Psoas muscle (tissue), 8 donors: Measurements from ENCODE around the gene SLIT3. TPM values are rescaled to one million over a fixed set of nuclear protein-coding genes. Genes with fewer than 3 reads are reported as not detected.

Experiments used
- ATAC-seq, 4 donors: fragments of 200-7000 bp; cut with Tn5 transposase; one replicate each; pipeline ENCODE4 v1.9.1; 2020; ENCODE audit warnings: moderate library complexity in 3 of 4, mild to moderate bottlenecking in 2 of 4
- DNase-seq, 2 donors: peaks; one replicate each; pipeline ENCODE4 v3.0.0-alpha.2; 2020
- H3K27ac ChIP-seq: fragments of 200-600 bp; one replicate; pipeline ENCODE4 v1.8.0; 2022
- H3K27me3 ChIP-seq, 3 donors: fragments of 200-600 bp in 1 of 3; one replicate each; pipeline versions ENCODE4 v1.6.1 to v1.8.0; 2013 to 2022; ENCODE audit warnings: low read length in 2 of 3, mild to moderate bottlenecking in 2 of 3, moderate library complexity in 1 of 3; ENCODE audit not compliant: insufficient read depth in 3 of 3
- H3K36me3 ChIP-seq, 2 donors: fragments of 200-600 bp in 1 of 2; one replicate each; pipeline versions ENCODE4 v1.6.1 to v1.8.0; 2013 to 2022; ENCODE audit warnings: low read depth in 1 of 2, mild to moderate bottlenecking in 1 of 2, moderate library complexity in 1 of 2; ENCODE audit not compliant: insufficient read depth in 1 of 2
- H3K4me1 ChIP-seq: fragments of 200-600 bp; one replicate; pipeline ENCODE4 v1.8.0; 2022
- H3K4me3 ChIP-seq: fragments of 200-600 bp; one replicate; pipeline ENCODE4 v1.8.0; 2022; ENCODE audit warnings: mild to moderate bottlenecking
- H3K9me3 ChIP-seq: fragments of 200-600 bp; one replicate; pipeline ENCODE4 v1.8.0; 2022
- WGBS, 3 donors: extraction: QIAGEN DNeasy Blood & Tissue Kit; methylation state at CpG; one replicate each; pipeline versions ENCODE4 v1.1.6 to v1.1.7; 2013; 5-methylcytosine and 5-hydroxymethylcytosine counted together
- intact Hi-C, 2 donors: fragments of 100-400 bp; cut with DNase I; formaldehyde crosslinking; loops; one replicate each; pipeline versions ENCODE4 v1.11.0 to v1.14.2; 2022
- polyA plus RNA-seq, 3 donors: library from polyadenylated mRNA; stranded (reverse); fragments of 200-250 nt; gene quantifications; one replicate each; pipeline ENCODE4 v1.2.3, GENCODE V29; 2013
- total RNA-seq, 4 donors: library from RNA; stranded (reverse); fragmentation: NEBNext Ultra II Directional in 2 of 4; extraction: Animal tissue kit (Norgen Biotek cat#: 25700) in 2 of 4; gene quantifications; one replicate each; pipeline versions ENCODE4 v1.2.1 to v1.2.4, GENCODE V29; 2021 to 2023
- TF ChIP-seq, protein P1 (sequence below): fragments of 200-600 bp; IDR thresholded peaks from one replicate; pipeline ENCODE4 v1.8.0; 2022; ENCODE audit warnings: antibody characterized with exemption
- donor health status: healthy with polysubstance abuse.
- donor health status: DM: no; HTN: no; CAD: no; lungs with moderate emphysema.
- donor health status: Bipolar disorder and iron deficiency.
- donor health status: healthy.
- donor health status: DM: yes; HTN: yes; CAD: no.
- donor health status: DM: no; HTN: no; CAD: no.
- donor health status: DM: no; HTN: no; CAD: no.
- donor health status: DM: yes; HTN: yes; CAD: no.

The SLIT3 gene
- total and polyA plus RNA-seq, 7 donors: 0.81 to 5.9 (median 2.1) TPM

DNA sequence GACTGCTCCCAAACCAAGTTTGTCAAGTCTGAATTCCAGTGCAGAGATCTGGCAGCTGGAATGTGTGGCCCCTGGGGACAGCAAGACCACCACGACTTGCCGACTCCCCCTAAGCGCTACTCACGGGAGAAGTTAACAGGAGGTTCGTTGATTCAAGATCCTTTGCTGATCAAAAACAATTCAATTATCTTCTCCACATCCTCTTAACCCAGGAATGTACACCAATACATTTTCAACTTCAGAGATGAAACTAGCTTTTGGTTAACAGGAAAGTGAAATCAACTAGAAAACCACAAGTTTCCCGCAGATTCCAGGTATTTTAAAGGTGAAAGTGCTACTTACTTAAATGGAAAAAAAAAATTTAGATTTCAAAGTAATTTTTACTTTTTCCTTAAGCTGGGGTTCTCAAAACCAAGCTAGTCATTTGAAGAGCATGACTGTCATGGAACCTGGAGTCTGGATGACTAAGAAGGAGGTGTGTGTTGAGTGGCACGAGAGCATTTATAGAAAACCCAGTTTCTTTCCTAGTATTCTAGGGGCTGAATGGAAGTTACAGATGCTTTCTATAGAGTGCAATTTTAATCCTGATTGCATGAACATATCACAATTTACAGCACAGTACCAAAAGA is 464.2 kb downstream of the SLIT3 start:
- Histone ChIP-seq H3K9me3 (no peaks in the 10 kb centered on the region), H3K27ac (no peak overlapping the region), H3K4me3 (no peak overlapping the region), H3K27me3 (no peaks in the 10 kb centered on the region), H3K36me3 (no peaks in the 10 kb centered on the region), H3K4me1 (no peaks in the 10 kb centered on the region)
- intact Hi-C loops: no loop called here
- 61 to 71% (median 64%) methylated on average over 7 of the region's 7 CpGs for WGBS, 3 donors
- ATAC-seq (no peak), DNase-seq (no peak)
- TF ChIP-seq, protein P1, sequence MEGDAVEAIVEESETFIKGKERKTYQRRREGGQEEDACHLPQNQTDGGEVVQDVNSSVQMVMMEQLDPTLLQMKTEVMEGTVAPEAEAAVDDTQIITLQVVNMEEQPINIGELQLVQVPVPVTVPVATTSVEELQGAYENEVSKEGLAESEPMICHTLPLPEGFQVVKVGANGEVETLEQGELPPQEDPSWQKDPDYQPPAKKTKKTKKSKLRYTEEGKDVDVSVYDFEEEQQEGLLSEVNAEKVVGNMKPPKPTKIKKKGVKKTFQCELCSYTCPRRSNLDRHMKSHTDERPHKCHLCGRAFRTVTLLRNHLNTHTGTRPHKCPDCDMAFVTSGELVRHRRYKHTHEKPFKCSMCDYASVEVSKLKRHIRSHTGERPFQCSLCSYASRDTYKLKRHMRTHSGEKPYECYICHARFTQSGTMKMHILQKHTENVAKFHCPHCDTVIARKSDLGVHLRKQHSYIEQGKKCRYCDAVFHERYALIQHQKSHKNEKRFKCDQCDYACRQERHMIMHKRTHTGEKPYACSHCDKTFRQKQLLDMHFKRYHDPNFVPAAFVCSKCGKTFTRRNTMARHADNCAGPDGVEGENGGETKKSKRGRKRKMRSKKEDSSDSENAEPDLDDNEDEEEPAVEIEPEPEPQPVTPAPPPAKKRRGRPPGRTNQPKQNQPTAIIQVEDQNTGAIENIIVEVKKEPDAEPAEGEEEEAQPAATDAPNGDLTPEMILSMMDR: no peak

- TF ChIP-seq, protein P1: no peak
- intact Hi-C loops: no loop called here
- Histone ChIP-seq H3K4me1 (no peaks in the 10 kb centered on the region), H3K4me3 (no peak overlapping the region), H3K9me3 (no peaks in the 10 kb centered on the region), H3K27ac (no peak overlapping the region), H3K27me3 (no peaks in the 10 kb centered on the region), H3K36me3 (no peaks in the 10 kb centered on the region)
- ATAC-seq: no peak
- no peak for DNase-seq
- WGBS, 3 donors: 48 to 56% (median 50%) methylated on average over 4 of the region's 4 CpGs
Measured at GRCh38 chr5:168833936-168834335, 467.0 kb downstream of the SLIT3 start.

GRCh38 chr5:168833383-168833782 is 467.6 kb downstream of the SLIT3 start:
- no peaks in the 10 kb centered on the region for H3K9me3 ChIP-seq
- no peaks in the 10 kb centered on the region for H3K36me3 ChIP-seq
- DNase-seq: no peak
- no peaks in the 10 kb centered on the region for H3K27me3 ChIP-seq
- intact Hi-C loops: no loop called here
- no peak overlapping the region for H3K4me3 ChIP-seq
- H3K4me1 ChIP-seq: no peaks in the 10 kb centered on the region
- H3K27ac ChIP-seq: no peak overlapping the region
- TF ChIP-seq, protein P1: no peak
- WGBS, 3 donors: 24 to 32% (median 27%) methylated on average over 3 of the region's 3 CpGs
- ATAC-seq: no peak

DNA sequence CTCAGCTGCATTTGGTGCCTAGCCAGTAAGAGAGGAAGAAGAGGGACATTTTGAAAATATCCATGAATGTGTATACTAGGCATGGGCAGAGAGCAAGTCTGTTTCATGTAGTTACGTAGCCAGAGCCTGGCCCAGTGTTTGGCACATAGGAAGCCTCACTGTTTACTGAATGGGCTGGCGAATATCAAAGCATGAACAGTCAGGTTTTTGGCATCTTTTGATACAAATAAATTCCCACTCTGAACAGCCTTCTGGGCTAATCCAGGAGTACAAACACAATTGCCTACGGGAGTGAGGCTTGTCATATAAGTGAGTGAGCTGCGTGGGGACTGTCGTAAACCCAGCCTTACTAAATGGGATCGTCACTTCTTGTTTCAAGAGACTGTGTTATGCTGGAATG is 468.6 kb downstream of the SLIT3 start:
- no peak for ATAC-seq
- no peak overlapping the region for H3K4me3 ChIP-seq
- H3K27me3 ChIP-seq: no peaks in the 10 kb centered on the region
- H3K9me3 ChIP-seq: no peaks in the 10 kb centered on the region
- no peaks in the 10 kb centered on the region for H3K4me1 ChIP-seq
- no peaks in the 10 kb centered on the region for H3K36me3 ChIP-seq
- intact Hi-C loops: no loop called here
- TF ChIP-seq, protein P1: no peak
- DNase-seq: no peak
- no peak overlapping the region for H3K27ac ChIP-seq
- 69 to 80% (median 77%) methylated on average over 6 of the region's 6 CpGs for WGBS, 3 donors

- H3K4me1 ChIP-seq: no peaks in the 10 kb centered on the region
- WGBS, 3 donors: 27 to 32% (median 28%) methylated on average over 7 of the region's 7 CpGs
- intact Hi-C loops: no loop called here
- no peak overlapping the region for H3K4me3 ChIP-seq
- TF ChIP-seq, protein P1: no peak
- DNase-seq: no peak
- no peak for ATAC-seq
- H3K27me3 ChIP-seq: no peaks in the 10 kb centered on the region
- no peaks in the 10 kb centered on the region for H3K9me3 ChIP-seq
- H3K27ac ChIP-seq: no peak overlapping the region
- no peaks in the 10 kb centered on the region for H3K36me3 ChIP-seq
Measured at GRCh38 chr5:168831383-168831782, 469.6 kb downstream of the SLIT3 start.
